ENCODE measurements around the gene ZBTB7C.

ZBTB7C gene

GRCh38 chr18:48100651-48101165, 308.5 kb downstream of the ZBTB7C start:
- Histone ChIP-seq H3K9ac (ENCODE audit: low read depth, low read length, poor library complexity, severe bottlenecking) (no peak overlapping the region), H4K20me1 (ENCODE audit: insufficient read depth, low read length, poor library complexity, severe bottlenecking) (no peaks in the 10 kb centered on the region), H3F3A (ENCODE audit: low read depth) (no peaks in the 10 kb centered on the region), H3K9me2 (replicated peaks; ENCODE audit: low read depth, low read length) (no peaks in the 10 kb centered on the region), H3K4me3 (ENCODE audit: low read length, poor library complexity, severe bottlenecking) (no peak overlapping the region), H3K79me2 (ENCODE audit: insufficient read depth, low read length) (no peaks in the 10 kb centered on the region), H3K27me3 (ENCODE audit: insufficient read depth, low read length, poor library complexity, severe bottlenecking) (no peaks in the 10 kb centered on the region), H3K9me3 (ENCODE audit: insufficient read depth, low read depth, low read length) (no peaks in the 10 kb centered on the region), H3K4me2 (ENCODE audit: low read depth, low read length, poor library complexity, severe bottlenecking) (no peak overlapping the region), H2AFZ (ENCODE audit: low read length) (no peak overlapping the region), H3K4me1 (ENCODE audit: insufficient read depth, low read length, poor library complexity, severe bottlenecking) (no peaks in the 10 kb centered on the region), H3K36me3 (ENCODE audit: insufficient read depth, low read length) (no peaks in the 10 kb centered on the region)
- TF ChIP-seq EZH2phosphoT487 (IDR thresholded peaks at IDR 0.05; ENCODE audit: borderline replicate concordance) (no peak), CTCF (conservative IDR thresholded peaks at IDR 0.05; ENCODE audit: low read length) (no peak)

- Histone ChIP-seq H3K79me2 (ENCODE audit: insufficient read depth, low read length) (no peaks in the 10 kb centered on the region), H3F3A (ENCODE audit: low read depth) (no peaks in the 10 kb centered on the region), H3K9ac (ENCODE audit: low read depth, low read length, poor library complexity, severe bottlenecking) (no peak overlapping the region), H2AFZ (ENCODE audit: low read length) (no peak overlapping the region), H3K4me1 (ENCODE audit: insufficient read depth, low read length, poor library complexity, severe bottlenecking) (no peaks in the 10 kb centered on the region), H3K9me3 (ENCODE audit: insufficient read depth, low read depth, low read length) (no peaks in the 10 kb centered on the region), H3K4me3 (ENCODE audit: low read length, poor library complexity, severe bottlenecking) (no peak overlapping the region), H3K27me3 (ENCODE audit: insufficient read depth, low read length, poor library complexity, severe bottlenecking) (no peaks in the 10 kb centered on the region), H4K20me1 (ENCODE audit: insufficient read depth, low read length, poor library complexity, severe bottlenecking) (no peaks in the 10 kb centered on the region), H3K9me2 (replicated peaks; ENCODE audit: low read depth, low read length) (no peaks in the 10 kb centered on the region), H3K36me3 (ENCODE audit: insufficient read depth, low read length) (no peaks in the 10 kb centered on the region), H3K4me2 (ENCODE audit: low read depth, low read length, poor library complexity, severe bottlenecking) (no peak overlapping the region)
- TF ChIP-seq CTCF (conservative IDR thresholded peaks at IDR 0.05; ENCODE audit: low read length) (no peak), EZH2phosphoT487 (IDR thresholded peaks at IDR 0.05; ENCODE audit: borderline replicate concordance) (no peak)
Observed at GRCh38 chr18:48100165-48100575, 309.0 kb downstream of the ZBTB7C start.

- Histone ChIP-seq H3K9me2 (replicated peaks; ENCODE audit: low read depth, low read length) (no peaks in the 10 kb centered on the region), H3F3A (ENCODE audit: low read depth) (no peaks in the 10 kb centered on the region), H3K4me2 (ENCODE audit: low read depth, low read length, poor library complexity, severe bottlenecking) (no peak overlapping the region), H3K36me3 (ENCODE audit: insufficient read depth, low read length) (no peaks in the 10 kb centered on the region), H3K9ac (ENCODE audit: low read depth, low read length, poor library complexity, severe bottlenecking) (no peak overlapping the region), H3K4me1 (ENCODE audit: insufficient read depth, low read length, poor library complexity, severe bottlenecking) (no peaks in the 10 kb centered on the region), H3K9me3 (ENCODE audit: insufficient read depth, low read depth, low read length) (no peaks in the 10 kb centered on the region), H2AFZ (ENCODE audit: low read length) (no peak overlapping the region), H4K20me1 (ENCODE audit: insufficient read depth, low read length, poor library complexity, severe bottlenecking) (no peaks in the 10 kb centered on the region), H3K79me2 (ENCODE audit: insufficient read depth, low read length) (no peaks in the 10 kb centered on the region), H3K4me3 (ENCODE audit: low read length, poor library complexity, severe bottlenecking) (no peak overlapping the region), H3K27me3 (ENCODE audit: insufficient read depth, low read length, poor library complexity, severe bottlenecking) (no peaks in the 10 kb centered on the region)
- TF ChIP-seq EZH2phosphoT487 (IDR thresholded peaks at IDR 0.05; ENCODE audit: borderline replicate concordance) (no peak), CTCF (conservative IDR thresholded peaks at IDR 0.05; ENCODE audit: low read length) (no peak)
Observed at GRCh38 chr18:48099481-48100164, 309.6 kb downstream of the ZBTB7C start.

All from Loucy (cell line).